Liver (tissue), 3 donors: ENCODE data around the gene EPB41L2.

Source experiments
- FOXA1 ChIP-seq: IDR thresholded peaks from 2 replicates; pipeline ENCODE4 v1.6.1; 2016; ENCODE audit warnings: antibody characterized with exemption
- FOXA2 ChIP-seq: IDR thresholded peaks from 2 replicates; pipeline ENCODE4 v1.6.1; 2016; ENCODE audit warnings: antibody characterized with exemption
- GABPA ChIP-seq, 2 donors: IDR thresholded peaks in 1 of 2; conservative IDR thresholded peaks in 1 of 2; 2 replicates each; pipeline ENCODE4 v1.6.1; 2016; ENCODE audit warnings: antibody characterized with exemption in 2 of 2, mild to moderate bottlenecking in 1 of 2, moderate library complexity in 1 of 2
- HNF4A ChIP-seq, 2 donors: conservative IDR thresholded peaks; 2 replicates each; pipeline ENCODE4 v1.6.1; 2016; ENCODE audit warnings: antibody characterized with exemption in 2 of 2, mild to moderate bottlenecking in 2 of 2
- JUND ChIP-seq, 2 donors: IDR thresholded peaks; 2 replicates each; pipeline ENCODE4 v1.6.1; 2016; ENCODE audit warnings: antibody characterized with exemption in 2 of 2
- TAF1 ChIP-seq: conservative IDR thresholded peaks from 2 replicates; pipeline ENCODE4 v1.6.1; 2016; ENCODE audit warnings: antibody characterized with exemption, mild to moderate bottlenecking
- YY1 ChIP-seq: IDR thresholded peaks from 2 replicates; pipeline ENCODE4 v1.6.1; 2016; ENCODE audit warnings: antibody characterized with exemption, mild to moderate bottlenecking
- TF ChIP-seq, protein P1 (sequence below): fragments of 150-350 bp; IDR thresholded peaks from 2 replicates; pipeline ENCODE4 v1.5.1; 2017; ENCODE audit warnings: improper control_type of control experiment, low read depth, low read length; ENCODE audit not compliant: missing input control
- TF ChIP-seq, protein P2 (sequence below): IDR thresholded peaks from 2 replicates; pipeline ENCODE4 v1.6.1; 2016; ENCODE audit warnings: antibody characterized with exemption, mild to moderate bottlenecking
- TF ChIP-seq, protein P3 (sequence below): IDR thresholded peaks from 2 replicates; pipeline ENCODE4 v1.6.1; 2016; ENCODE audit warnings: antibody characterized with exemption
- TF ChIP-seq, protein P4 (sequence below): IDR thresholded peaks from 2 replicates; pipeline ENCODE4 v1.6.1; 2016; ENCODE audit warnings: antibody characterized with exemption
- donor health status: healthy.
- donor health status: healthy.

DNA sequence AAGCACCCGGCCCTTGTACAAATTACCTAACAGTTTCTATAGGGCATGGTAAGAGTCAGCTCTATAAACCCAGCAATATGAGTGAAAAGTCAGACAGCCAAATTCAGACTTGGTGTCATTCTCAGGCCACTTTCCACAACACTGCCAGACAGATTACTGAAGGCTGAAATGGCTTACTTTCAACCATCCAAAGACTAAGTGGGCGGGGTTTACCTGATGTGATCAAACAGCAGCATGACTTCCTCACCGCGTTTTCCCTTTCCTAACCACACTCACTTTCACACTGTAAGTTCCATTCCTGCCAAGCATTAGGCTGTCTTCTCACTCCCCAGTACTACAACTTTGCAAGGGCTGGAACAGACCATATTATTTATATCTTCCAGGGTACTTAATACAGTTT, 149.9 kb downstream of the EPB41L2 start:
- TF ChIP-seq YY1 (no peak), JUND (IDR thresholded peaks at IDR 0.05) (no peak), FOXA1 (no peak), GABPA (IDR thresholded peaks at IDR 0.05 in 1 of 2, conservative IDR thresholded peaks at IDR 0.05 in 1 of 2) (no peak), FOXA2 (no peak), TAF1 (no peak), HNF4A (conservative IDR thresholded peaks at IDR 0.05) (no peak)
- TF ChIP-seq, protein P1, sequence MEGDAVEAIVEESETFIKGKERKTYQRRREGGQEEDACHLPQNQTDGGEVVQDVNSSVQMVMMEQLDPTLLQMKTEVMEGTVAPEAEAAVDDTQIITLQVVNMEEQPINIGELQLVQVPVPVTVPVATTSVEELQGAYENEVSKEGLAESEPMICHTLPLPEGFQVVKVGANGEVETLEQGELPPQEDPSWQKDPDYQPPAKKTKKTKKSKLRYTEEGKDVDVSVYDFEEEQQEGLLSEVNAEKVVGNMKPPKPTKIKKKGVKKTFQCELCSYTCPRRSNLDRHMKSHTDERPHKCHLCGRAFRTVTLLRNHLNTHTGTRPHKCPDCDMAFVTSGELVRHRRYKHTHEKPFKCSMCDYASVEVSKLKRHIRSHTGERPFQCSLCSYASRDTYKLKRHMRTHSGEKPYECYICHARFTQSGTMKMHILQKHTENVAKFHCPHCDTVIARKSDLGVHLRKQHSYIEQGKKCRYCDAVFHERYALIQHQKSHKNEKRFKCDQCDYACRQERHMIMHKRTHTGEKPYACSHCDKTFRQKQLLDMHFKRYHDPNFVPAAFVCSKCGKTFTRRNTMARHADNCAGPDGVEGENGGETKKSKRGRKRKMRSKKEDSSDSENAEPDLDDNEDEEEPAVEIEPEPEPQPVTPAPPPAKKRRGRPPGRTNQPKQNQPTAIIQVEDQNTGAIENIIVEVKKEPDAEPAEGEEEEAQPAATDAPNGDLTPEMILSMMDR: no peak
- TF ChIP-seq, protein P2, sequence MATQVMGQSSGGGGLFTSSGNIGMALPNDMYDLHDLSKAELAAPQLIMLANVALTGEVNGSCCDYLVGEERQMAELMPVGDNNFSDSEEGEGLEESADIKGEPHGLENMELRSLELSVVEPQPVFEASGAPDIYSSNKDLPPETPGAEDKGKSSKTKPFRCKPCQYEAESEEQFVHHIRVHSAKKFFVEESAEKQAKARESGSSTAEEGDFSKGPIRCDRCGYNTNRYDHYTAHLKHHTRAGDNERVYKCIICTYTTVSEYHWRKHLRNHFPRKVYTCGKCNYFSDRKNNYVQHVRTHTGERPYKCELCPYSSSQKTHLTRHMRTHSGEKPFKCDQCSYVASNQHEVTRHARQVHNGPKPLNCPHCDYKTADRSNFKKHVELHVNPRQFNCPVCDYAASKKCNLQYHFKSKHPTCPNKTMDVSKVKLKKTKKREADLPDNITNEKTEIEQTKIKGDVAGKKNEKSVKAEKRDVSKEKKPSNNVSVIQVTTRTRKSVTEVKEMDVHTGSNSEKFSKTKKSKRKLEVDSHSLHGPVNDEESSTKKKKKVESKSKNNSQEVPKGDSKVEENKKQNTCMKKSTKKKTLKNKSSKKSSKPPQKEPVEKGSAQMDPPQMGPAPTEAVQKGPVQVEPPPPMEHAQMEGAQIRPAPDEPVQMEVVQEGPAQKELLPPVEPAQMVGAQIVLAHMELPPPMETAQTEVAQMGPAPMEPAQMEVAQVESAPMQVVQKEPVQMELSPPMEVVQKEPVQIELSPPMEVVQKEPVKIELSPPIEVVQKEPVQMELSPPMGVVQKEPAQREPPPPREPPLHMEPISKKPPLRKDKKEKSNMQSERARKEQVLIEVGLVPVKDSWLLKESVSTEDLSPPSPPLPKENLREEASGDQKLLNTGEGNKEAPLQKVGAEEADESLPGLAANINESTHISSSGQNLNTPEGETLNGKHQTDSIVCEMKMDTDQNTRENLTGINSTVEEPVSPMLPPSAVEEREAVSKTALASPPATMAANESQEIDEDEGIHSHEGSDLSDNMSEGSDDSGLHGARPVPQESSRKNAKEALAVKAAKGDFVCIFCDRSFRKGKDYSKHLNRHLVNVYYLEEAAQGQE: no peak
- TF ChIP-seq, protein P3, sequence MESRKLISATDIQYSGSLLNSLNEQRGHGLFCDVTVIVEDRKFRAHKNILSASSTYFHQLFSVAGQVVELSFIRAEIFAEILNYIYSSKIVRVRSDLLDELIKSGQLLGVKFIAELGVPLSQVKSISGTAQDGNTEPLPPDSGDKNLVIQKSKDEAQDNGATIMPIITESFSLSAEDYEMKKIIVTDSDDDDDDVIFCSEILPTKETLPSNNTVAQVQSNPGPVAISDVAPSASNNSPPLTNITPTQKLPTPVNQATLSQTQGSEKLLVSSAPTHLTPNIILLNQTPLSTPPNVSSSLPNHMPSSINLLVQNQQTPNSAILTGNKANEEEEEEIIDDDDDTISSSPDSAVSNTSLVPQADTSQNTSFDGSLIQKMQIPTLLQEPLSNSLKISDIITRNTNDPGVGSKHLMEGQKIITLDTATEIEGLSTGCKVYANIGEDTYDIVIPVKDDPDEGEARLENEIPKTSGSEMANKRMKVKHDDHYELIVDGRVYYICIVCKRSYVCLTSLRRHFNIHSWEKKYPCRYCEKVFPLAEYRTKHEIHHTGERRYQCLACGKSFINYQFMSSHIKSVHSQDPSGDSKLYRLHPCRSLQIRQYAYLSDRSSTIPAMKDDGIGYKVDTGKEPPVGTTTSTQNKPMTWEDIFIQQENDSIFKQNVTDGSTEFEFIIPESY: no peak
- TF ChIP-seq, protein P4, sequence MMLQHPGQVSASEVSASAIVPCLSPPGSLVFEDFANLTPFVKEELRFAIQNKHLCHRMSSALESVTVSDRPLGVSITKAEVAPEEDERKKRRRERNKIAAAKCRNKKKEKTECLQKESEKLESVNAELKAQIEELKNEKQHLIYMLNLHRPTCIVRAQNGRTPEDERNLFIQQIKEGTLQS: no peak
